ENCODE results near the gene ITPR2.

- TF ChIP-seq CTCF (conservative IDR thresholded peaks at IDR 0.05; ENCODE audit: low read length): no peak
- TF ChIP-seq EZH2phosphoT487 (IDR thresholded peaks at IDR 0.05; ENCODE audit: borderline replicate concordance): no peak
Measured at GRCh38 chr12:26556916-26557315, 276.1 kb downstream of the ITPR2 start.

Measured in Loucy (cell line).